Neural cell (in vitro differentiated cells): Measurements from ENCODE around the gene STKLD1. TPM values are rescaled to one million over a fixed set of nuclear protein-coding genes. Genes with fewer than 3 reads are reported as not detected.

Experiments used
- H2AFZ ChIP-seq: fragments of 200-600, 300-800 bp; sonication (generic), shearing (Covaris generic); 2 replicates; pipeline ENCODE4 v1.6.0; 2014; ENCODE audit warnings: low read depth, mild to moderate bottlenecking, antibody characterized with exemption, low read length, moderate library complexity
- H3F3A ChIP-seq: fragments of 200-600 bp; shearing (Covaris generic); 2 replicates; pipeline ENCODE4 v1.6.1; 2016; ENCODE audit warnings: mild to moderate bottlenecking, moderate library complexity, mixed read lengths, antibody characterized with exemption, low read length; ENCODE audit not compliant: insufficient read depth, poor library complexity, severe bottlenecking
- H3K27ac ChIP-seq: fragments of 200-600, 300-800 bp; sonication (generic), shearing (Covaris generic); 2 replicates; pipeline ENCODE4 v1.5.1; 2014; ENCODE audit warnings: mild to moderate bottlenecking, low read length, moderate library complexity
- H3K27me3 ChIP-seq: fragments of 300-800, 200-600 bp; sonication (generic), shearing (Covaris generic); 2 replicates; pipeline ENCODE4 v1.6.0; 2014; ENCODE audit warnings: mild to moderate bottlenecking, low read depth, low read length, moderate library complexity; ENCODE audit not compliant: insufficient read depth
- H3K36me3 ChIP-seq: fragments of 300-800, 200-600 bp; sonication (generic), shearing (Covaris generic); 2 replicates; pipeline ENCODE4 v1.5.1; 2014; ENCODE audit warnings: mild to moderate bottlenecking, antibody characterized with exemption, low read length, moderate library complexity; ENCODE audit not compliant: insufficient read depth
- H3K4me2 ChIP-seq: fragments of 300-800, 200-600 bp; sonication (generic), shearing (Covaris generic); 2 replicates; pipeline ENCODE4 v1.6.0; 2014; ENCODE audit warnings: mild to moderate bottlenecking, low read length
- H3K4me3 ChIP-seq: fragments of 300-800, 200-600 bp; sonication (generic), shearing (Covaris generic); 2 replicates; pipeline ENCODE4 v1.5.1; 2014; ENCODE audit warnings: mild to moderate bottlenecking, low read length, moderate library complexity
- H3K79me2 ChIP-seq: fragments of 200-600 bp; shearing (Covaris generic); replicated peaks from 2 replicates; pipeline ENCODE4 v1.6.0; 2014; ENCODE audit warnings: mild to moderate bottlenecking, low read length, moderate library complexity; ENCODE audit not compliant: insufficient read depth
- H3K9ac ChIP-seq: fragments of 300-800, 200-600 bp; sonication (generic), shearing (Covaris generic); 2 replicates; pipeline ENCODE4 v1.6.1; 2016; ENCODE audit warnings: mild to moderate bottlenecking, low read length, mixed read lengths
- H3K9me2 ChIP-seq: fragments of 200-600 bp; shearing (Covaris generic); 2 replicates; pipeline ENCODE4 v1.6.1; 2016; ENCODE audit warnings: mild to moderate bottlenecking, low read length, mixed read lengths; ENCODE audit not compliant: insufficient read depth
- H3K9me3 ChIP-seq: fragments of 200-600, 300-800 bp; sonication (generic), shearing (Covaris generic); 2 replicates; pipeline ENCODE4 v1.6.1; 2016; ENCODE audit warnings: mild to moderate bottlenecking, mixed run types, low read length, moderate library complexity, mixed read lengths
- H4K20me1 ChIP-seq: fragments of 200-600 bp; shearing (Covaris generic); 2 replicates; pipeline ENCODE4 v1.6.1; 2016; ENCODE audit warnings: mild to moderate bottlenecking, mixed run types; ENCODE audit not compliant: insufficient read depth
- EP300 ChIP-seq: fragments of 450-650 bp; conservative IDR thresholded peaks from 2 replicates; pipeline ENCODE4 v1.6.1; 2014; ENCODE audit warnings: antibody characterized with exemption, mild to moderate bottlenecking, moderate library complexity; ENCODE audit not compliant: poor library complexity, severe bottlenecking
- EZH2 ChIP-seq: fragments of 200-600, 300-800 bp; shearing (Covaris generic), sonication (generic); IDR thresholded peaks from 2 replicates; pipeline ENCODE4 v1.6.1; 2014; ENCODE audit warnings: antibody characterized with exemption, low read length, borderline replicate concordance, mild to moderate bottlenecking; ENCODE audit not compliant: insufficient read depth, poor library complexity, severe bottlenecking
- MXI1 ChIP-seq: fragments of 450-650 bp; conservative IDR thresholded peaks from 2 replicates; pipeline ENCODE4 v1.6.1; 2014; ENCODE audit warnings: antibody characterized with exemption, mild to moderate bottlenecking; ENCODE audit not compliant: poor library complexity, severe bottlenecking
- POLR2AphosphoS5 ChIP-seq: IDR thresholded peaks from 2 replicates; pipeline ENCODE4 v1.6.1; 2012
- RAD21 ChIP-seq: fragments of 450-650 bp; conservative IDR thresholded peaks from 2 replicates; pipeline ENCODE4 v1.6.1; 2014; ENCODE audit warnings: antibody characterized with exemption, mild to moderate bottlenecking, moderate library complexity
- REST ChIP-seq: IDR thresholded peaks from 2 replicates; pipeline ENCODE4 v1.6.1; 2012; ENCODE audit warnings: borderline replicate concordance
- SMC3 ChIP-seq: fragments of 450-650 bp; conservative IDR thresholded peaks from 2 replicates; pipeline ENCODE4 v1.6.1; 2014; ENCODE audit warnings: antibody characterized with exemption, mild to moderate bottlenecking, moderate library complexity; ENCODE audit not compliant: poor library complexity
- TAF1 ChIP-seq: IDR thresholded peaks from 2 replicates; pipeline ENCODE4 v1.6.1; 2012; ENCODE audit warnings: low read depth
- polyA plus RNA-seq: library from polyadenylated mRNA; depleted of rRNA; stranded (reverse); fragments of >200 nt; gene quantifications from 2 replicates; pipeline ENCODE4 v1.2.3, GENCODE V29; 2014
- TF ChIP-seq, protein P1 (sequence below): fragments of 450-650 bp; IDR thresholded peaks from 2 replicates; pipeline ENCODE4 v1.5.1; 2014; ENCODE audit warnings: antibody characterized with exemption, mild to moderate bottlenecking, moderate library complexity; ENCODE audit not compliant: poor library complexity, severe bottlenecking

Gene STKLD1
- polyA plus RNA-seq, 1 donor from 2014 or later: 1.1 TPM

DNA sequence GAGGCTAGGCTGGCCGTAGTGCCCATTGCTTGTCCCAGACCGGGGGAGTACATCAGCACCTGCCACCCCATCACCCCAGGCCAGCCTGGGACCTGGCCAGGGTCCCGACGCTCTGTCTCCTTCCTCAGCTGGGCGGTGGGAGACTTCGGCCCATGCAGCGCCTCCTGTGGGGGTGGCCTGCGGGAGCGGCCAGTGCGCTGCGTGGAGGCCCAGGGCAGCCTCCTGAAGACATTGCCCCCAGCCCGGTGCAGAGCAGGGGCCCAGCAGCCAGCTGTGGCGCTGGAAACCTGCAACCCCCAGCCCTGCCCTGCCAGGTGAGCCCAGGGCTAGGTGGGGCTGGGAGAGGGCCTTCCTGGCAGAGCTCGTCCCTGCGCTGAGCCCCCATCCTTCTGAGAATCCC, 67.1 kb downstream of the STKLD1 start:
- H3K36me3 ChIP-seq: no peaks in the 10 kb centered on the region
- no peaks in the 10 kb centered on the region for H3K79me2 ChIP-seq

DNA sequence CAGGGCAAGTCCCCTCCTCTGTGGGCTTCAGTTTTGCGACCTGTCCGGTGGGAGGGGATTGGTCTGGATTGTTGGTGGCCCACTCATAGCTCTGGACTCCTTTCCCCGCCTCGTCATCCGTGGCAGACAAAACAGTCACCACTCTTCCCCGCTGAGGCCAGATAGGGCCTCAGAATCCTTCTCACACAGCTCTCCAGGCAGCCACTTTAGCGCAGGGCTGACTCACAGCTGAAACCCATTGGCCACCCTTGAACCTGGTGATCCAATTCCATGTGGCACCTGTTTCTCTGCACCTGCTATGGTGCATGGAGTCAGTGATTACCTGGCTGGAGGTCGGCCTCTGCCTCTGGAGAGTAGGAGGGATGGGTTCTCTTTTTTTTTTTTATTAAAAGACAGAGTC, 67.8 kb downstream of the STKLD1 start:
- Histone ChIP-seq H3K27me3 (no peaks in the 10 kb centered on the region), H3K4me2 (no peak overlapping the region), H3K36me3 (no peaks in the 10 kb centered on the region), H3K9me3 (no peaks in the 10 kb centered on the region), H2AFZ (no peak overlapping the region), H3K9ac (no peak overlapping the region), H3K79me2 (no peaks in the 10 kb centered on the region), H4K20me1 (no peaks in the 10 kb centered on the region), H3K27ac (no peak overlapping the region), H3K9me2 (no peaks in the 10 kb centered on the region), H3F3A (no peaks in the 10 kb centered on the region), H3K4me3 (no peak overlapping the region)
- no peak for TF ChIP-seq MXI1
- no peak for TF ChIP-seq SMC3
- TF ChIP-seq, protein P1, sequence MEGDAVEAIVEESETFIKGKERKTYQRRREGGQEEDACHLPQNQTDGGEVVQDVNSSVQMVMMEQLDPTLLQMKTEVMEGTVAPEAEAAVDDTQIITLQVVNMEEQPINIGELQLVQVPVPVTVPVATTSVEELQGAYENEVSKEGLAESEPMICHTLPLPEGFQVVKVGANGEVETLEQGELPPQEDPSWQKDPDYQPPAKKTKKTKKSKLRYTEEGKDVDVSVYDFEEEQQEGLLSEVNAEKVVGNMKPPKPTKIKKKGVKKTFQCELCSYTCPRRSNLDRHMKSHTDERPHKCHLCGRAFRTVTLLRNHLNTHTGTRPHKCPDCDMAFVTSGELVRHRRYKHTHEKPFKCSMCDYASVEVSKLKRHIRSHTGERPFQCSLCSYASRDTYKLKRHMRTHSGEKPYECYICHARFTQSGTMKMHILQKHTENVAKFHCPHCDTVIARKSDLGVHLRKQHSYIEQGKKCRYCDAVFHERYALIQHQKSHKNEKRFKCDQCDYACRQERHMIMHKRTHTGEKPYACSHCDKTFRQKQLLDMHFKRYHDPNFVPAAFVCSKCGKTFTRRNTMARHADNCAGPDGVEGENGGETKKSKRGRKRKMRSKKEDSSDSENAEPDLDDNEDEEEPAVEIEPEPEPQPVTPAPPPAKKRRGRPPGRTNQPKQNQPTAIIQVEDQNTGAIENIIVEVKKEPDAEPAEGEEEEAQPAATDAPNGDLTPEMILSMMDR: no peak
- no peak for TF ChIP-seq REST
- no peak for TF ChIP-seq EP300
- TF ChIP-seq EZH2: no peak
- TF ChIP-seq TAF1: no peak
- TF ChIP-seq RAD21: no peak

More for the DNA sequence above, 67.1 kb downstream of the STKLD1 start:
- Histone ChIP-seq H3K27ac (no peak overlapping the region), H3K4me2 (no peak overlapping the region), H4K20me1 (no peaks in the 10 kb centered on the region), H3K4me3 (no peak overlapping the region), H3K9ac (no peak overlapping the region), H3K9me2 (no peaks in the 10 kb centered on the region), H2AFZ (no peak overlapping the region), H3F3A (no peaks in the 10 kb centered on the region), H3K27me3 (no peaks in the 10 kb centered on the region), H3K9me3 (no peaks in the 10 kb centered on the region)
- TF ChIP-seq EP300: no peak
- TF ChIP-seq RAD21: no peak
- no peak for TF ChIP-seq REST
- TF ChIP-seq POLR2AphosphoS5: no peak
- TF ChIP-seq SMC3: no peak
- TF ChIP-seq EZH2: no peak
- no peak for TF ChIP-seq TAF1
- TF ChIP-seq, protein P1: no peak
- TF ChIP-seq MXI1: no peak
